Activated naive CD4-positive, alpha-beta T cell treated with anti-CD3 and anti-CD28 coated beads for 36 hours (primary cell): Measurements from ENCODE around the gene MAP3K2. TPM values are rescaled to one million over a fixed set of nuclear protein-coding genes. Genes with fewer than 3 reads are reported as not detected.
"Not testable (repeated sequence)": the region's sequence is repeated elsewhere in the genome, so short reads cannot be mapped to it uniquely, and the experiment has no call there.

Experiments
- CTCF ChIA-PET: fragments of 350-600 bp; sonication (Branson Sonifier 250); formaldehyde crosslinking; loops from one replicate; lab custom pipeline; 2021; ENCODE audit warnings: antibody characterized with exemption; lab: Charles Lee
- DNase-seq: peaks from one replicate; pipeline ENCODE4 v3.0.0-alpha.2; 2020
- H3K27ac Mint-ChIP-seq: one replicate; pipeline ENCODE4 v1.8.0; 2021; ENCODE audit warnings: mild to moderate bottlenecking, mixed read lengths
- H3K27me3 Mint-ChIP-seq: one replicate; pipeline ENCODE4 v1.8.0; 2021; ENCODE audit warnings: low read depth, mixed read lengths
- H3K36me3 Mint-ChIP-seq: one replicate; pipeline ENCODE4 v1.8.0; 2021; ENCODE audit warnings: low read depth, mixed read lengths
- H3K4me1 Mint-ChIP-seq: one replicate; pipeline ENCODE4 v1.8.0; 2021; ENCODE audit warnings: low read depth, mixed read lengths
- H3K4me3 Mint-ChIP-seq: one replicate; pipeline ENCODE4 v1.8.0; 2021; ENCODE audit warnings: mild to moderate bottlenecking, moderate library complexity, mixed read lengths
- H3K9me3 Mint-ChIP-seq: one replicate; pipeline ENCODE4 v1.8.0; 2021; ENCODE audit warnings: mixed read lengths
- intact Hi-C: fragments of 100-400 bp; cut with micrococcal nuclease; formaldehyde crosslinking; loops from one replicate; pipeline ENCODE4 v1.15.1; 2023
- total RNA-seq, 2 experiments: library from RNA; stranded (reverse); gene quantifications; one replicate each; pipeline ENCODE4 v1.2.3, GENCODE V29; 2021

The MAP3K2 gene
- total RNA-seq, 2 experiments from 2014 or later = 27.1 to 27.4 TPM

GRCh38 chr2:127361929-127362885, 25.6 kb downstream of the MAP3K2 start:
- Mint-ChIP-seq H3K27me3 (no peaks in the 10 kb centered on the region), H3K4me3 (no peak overlapping the region), H3K27ac (no peak overlapping the region), H3K4me1 (peaks cover 51% of the 10 kb centered on the region), H3K9me3 (no peaks in the 10 kb centered on the region), H3K36me3 (no peaks in the 10 kb centered on the region)
- DNase-seq = no peak
- CTCF ChIA-PET = interaction anchor here (0.7 kb wide), 1 partner anchor 117 kb away, joined by 3 read pairs; no protein-coding TSS in a partner anchor
- intact Hi-C loops = no loop called here

GRCh38 chr2:127360242-127360641, 27.5 kb downstream of the MAP3K2 start:
- intact Hi-C loops = no loop called here
- Mint-ChIP-seq H3K27me3 (no peaks in the 10 kb centered on the region), H3K4me1 (peaks cover 48% of the 10 kb centered on the region), H3K9me3 (no peaks in the 10 kb centered on the region), H3K4me3 (no peak overlapping the region), H3K36me3 (peaks cover 2% of the 10 kb centered on the region), H3K27ac (no peak overlapping the region)
- DNase-seq = no peak
- CTCF ChIA-PET = no interaction called here

GRCh38 chr2:127359520-127359919, 28.3 kb downstream of the MAP3K2 start:
- DNase-seq = no peak
- Mint-ChIP-seq H3K9me3 (no peaks in the 10 kb centered on the region), H3K4me3 (no peak overlapping the region), H3K4me1 (peaks cover 48% of the 10 kb centered on the region), H3K27me3 (no peaks in the 10 kb centered on the region), H3K36me3 (peaks cover 2% of the 10 kb centered on the region), H3K27ac (no peak overlapping the region)
- CTCF ChIA-PET = no interaction called here
- intact Hi-C loops = no loop called here

- Mint-ChIP-seq H3K27ac (no peak overlapping the region), H3K4me1 (peaks cover 45% of the 10 kb centered on the region), H3K27me3 (no peaks in the 10 kb centered on the region), H3K9me3 (no peaks in the 10 kb centered on the region), H3K36me3 (peaks cover 2% of the 10 kb centered on the region), H3K4me3 (no peak overlapping the region)
- no peak for DNase-seq
- intact Hi-C loops = no loop called here
- CTCF ChIA-PET = no interaction called here
Observed at GRCh38 chr2:127358971-127359370, 28.8 kb downstream of the MAP3K2 start.

GRCh38 chr2:127358044-127358443, 29.7 kb downstream of the MAP3K2 start:
- H3K27me3 Mint-ChIP-seq = no peaks in the 10 kb centered on the region
- H3K36me3 Mint-ChIP-seq = peaks cover 2% of the 10 kb centered on the region
- no peak overlapping the region for H3K27ac Mint-ChIP-seq
- no peak overlapping the region for H3K4me3 Mint-ChIP-seq
- no peak for DNase-seq
- H3K9me3 Mint-ChIP-seq = no peaks in the 10 kb centered on the region
- intact Hi-C loops = no loop called here
- CTCF ChIA-PET = no interaction called here
- peaks cover 40% of the 10 kb centered on the region for H3K4me1 Mint-ChIP-seq

GRCh38 chr2:127357591-127357990, 30.2 kb downstream of the MAP3K2 start:
- intact Hi-C loops = no loop called here
- no peak overlapping the region for H3K4me3 Mint-ChIP-seq
- CTCF ChIA-PET = no interaction called here
- H3K9me3 Mint-ChIP-seq = no peaks in the 10 kb centered on the region
- H3K36me3 Mint-ChIP-seq = peaks cover 2% of the 10 kb centered on the region
- no peak for DNase-seq
- H3K27ac Mint-ChIP-seq = no peak overlapping the region
- peaks cover 40% of the 10 kb centered on the region for H3K4me1 Mint-ChIP-seq
- H3K27me3 Mint-ChIP-seq = no peaks in the 10 kb centered on the region

- H3K27me3 Mint-ChIP-seq = no peaks in the 10 kb centered on the region
- DNase-seq = no peak
- intact Hi-C loops = no loop called here
- peaks cover 2% of the 10 kb centered on the region for H3K36me3 Mint-ChIP-seq
- H3K27ac Mint-ChIP-seq = no peak overlapping the region
- CTCF ChIA-PET = interaction anchor here (0.8 to 1.7 kb wide), 3 partner anchors 9 to 124 kb away, joined by 4 read pairs; no protein-coding TSS in a partner anchor
- no peak overlapping the region for H3K4me3 Mint-ChIP-seq
- H3K4me1 Mint-ChIP-seq = peaks cover 41% of the 10 kb centered on the region
- no peaks in the 10 kb centered on the region for H3K9me3 Mint-ChIP-seq
Observed at GRCh38 chr2:127356531-127356930, 31.2 kb downstream of the MAP3K2 start.

- Mint-ChIP-seq H3K27me3 (no peaks in the 10 kb centered on the region), H3K4me3 (no peak overlapping the region), H3K9me3 (no peaks in the 10 kb centered on the region), H3K27ac (no peak overlapping the region), H3K36me3 (peaks cover 2% of the 10 kb centered on the region), H3K4me1 (peaks cover 46% of the 10 kb centered on the region)
- CTCF ChIA-PET = interaction anchor here (0.8 to 1.7 kb wide), 4 partner anchors 10 to 138 kb away, joined by 3 to 4 read pairs (median 4); no protein-coding TSS in a partner anchor
- intact Hi-C loops = loop anchor here (1.0 kb wide), 2 partner anchors 61 to 124 kb away; no protein-coding TSS in a partner anchor
- peak; percentile 35 for DNase-seq
Observed at GRCh38 chr2:127355407-127356008, 32.3 kb downstream of the MAP3K2 start.

GRCh38 chr2:127353873-127354676, 33.7 kb downstream of the MAP3K2 start:
- peaks cover 47% of the 10 kb centered on the region for H3K4me1 Mint-ChIP-seq
- DNase-seq, intact Hi-C loops, H3K27me3 Mint-ChIP-seq, H3K4me3 Mint-ChIP-seq, CTCF ChIA-PET, H3K9me3 Mint-ChIP-seq, H3K27ac Mint-ChIP-seq, H3K36me3 Mint-ChIP-seq: not testable (repeated sequence)

- H3K36me3 Mint-ChIP-seq, H3K9me3 Mint-ChIP-seq, DNase-seq, H3K27ac Mint-ChIP-seq, intact Hi-C loops, H3K4me3 Mint-ChIP-seq, H3K27me3 Mint-ChIP-seq, CTCF ChIA-PET: not testable (repeated sequence)
- peaks cover 49% of the 10 kb centered on the region for H3K4me1 Mint-ChIP-seq
Observed at GRCh38 chr2:127353223-127353622, 34.6 kb downstream of the MAP3K2 start.

- no peaks in the 10 kb centered on the region for H3K27me3 Mint-ChIP-seq
- no peak overlapping the region for H3K4me3 Mint-ChIP-seq
- peaks cover 2% of the 10 kb centered on the region for H3K36me3 Mint-ChIP-seq
- peaks cover 54% of the 10 kb centered on the region for H3K4me1 Mint-ChIP-seq
- CTCF ChIA-PET = no interaction called here
- no peaks in the 10 kb centered on the region for H3K9me3 Mint-ChIP-seq
- H3K27ac Mint-ChIP-seq = no peak overlapping the region
- intact Hi-C loops = no loop called here
- DNase-seq = no peak
Observed at GRCh38 chr2:127351603-127352002, 36.2 kb downstream of the MAP3K2 start.

- H3K9me3 Mint-ChIP-seq = no peaks in the 10 kb centered on the region
- intact Hi-C loops = no loop called here
- peaks cover 55% of the 10 kb centered on the region for H3K4me1 Mint-ChIP-seq
- no peak for DNase-seq
- peaks cover 2% of the 10 kb centered on the region for H3K36me3 Mint-ChIP-seq
- no peak overlapping the region for H3K27ac Mint-ChIP-seq
- CTCF ChIA-PET = interaction anchor here (0.6 to 0.9 kb wide), 2 partner anchors 30 to 777 kb away, joined by 3 read pairs; no protein-coding TSS in a partner anchor
- H3K27me3 Mint-ChIP-seq = no peaks in the 10 kb centered on the region
- no peak overlapping the region for H3K4me3 Mint-ChIP-seq
Observed at GRCh38 chr2:127348426-127349000, 39.3 kb downstream of the MAP3K2 start.
